Measurements from ENCODE around the gene ZNF563. TPM values are rescaled to one million over a fixed set of nuclear protein-coding genes. Genes with fewer than 3 reads are reported as not detected.

The ZNF563 gene
- total RNA-seq, 1 experiment from 2014 or later = not detected

DNA sequence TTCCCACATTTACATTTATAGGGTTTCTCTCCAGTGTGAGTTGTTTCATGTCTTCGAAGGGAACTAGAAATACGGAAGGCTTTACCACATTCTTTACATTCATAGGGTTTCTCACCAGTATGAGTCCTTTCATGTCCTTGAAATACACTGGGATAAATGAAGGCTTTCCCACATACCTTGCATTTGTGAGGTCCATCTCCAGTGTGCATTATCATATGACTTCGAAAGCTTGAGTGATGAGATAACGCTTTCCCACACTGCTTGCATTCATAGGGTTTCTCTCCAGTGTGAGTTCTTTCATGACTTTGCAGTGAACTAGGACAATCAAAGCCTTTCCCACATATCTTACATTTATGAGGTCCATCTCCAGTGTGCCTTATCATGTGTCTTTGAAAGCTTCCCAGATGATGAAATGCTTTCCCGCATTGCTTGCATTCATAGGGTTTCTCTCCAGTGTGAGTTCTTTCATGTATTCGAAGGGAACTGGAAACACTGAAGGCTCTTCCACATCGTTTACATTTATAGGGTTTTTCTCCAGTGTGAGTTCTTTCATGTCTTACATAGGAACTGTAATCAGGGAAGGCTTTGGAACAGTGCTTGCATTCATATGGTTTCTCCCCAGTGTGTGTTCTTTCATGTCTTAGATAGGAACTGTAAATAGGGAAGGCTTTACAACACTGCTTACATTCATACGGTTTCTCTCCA is 16.9 kb upstream of the ZNF563 start:
- Histone ChIP-seq H3K9me3 (ENCODE audit: control insufficient read depth in 1 of 2, insufficient read depth in 1 of 2, low read depth in 1 of 2, low read length in 2 of 2) (peaks cover 28 to 32% of the 10 kb centered on the region in 2 experiments; a peak in 2 of 4 replicates), H3K9ac (ENCODE audit: low read length) (no peak overlapping the region), H3K4me1 (ENCODE audit: control insufficient read depth in 1 of 2, insufficient read depth in 2 of 2, low read length in 2 of 2) (no peaks in the 10 kb centered on the region), H3K27me3 (ENCODE audit: insufficient read depth, low read length) (no peaks in the 10 kb centered on the region), H3K36me3 (ENCODE audit: control insufficient read depth in 1 of 2, insufficient read depth in 2 of 2, low read length in 2 of 2) (no peaks in the 10 kb centered on the region), H3K27ac (ENCODE audit: low read depth, low read length) (no peak overlapping the region), H3K9me2 (ENCODE audit: insufficient read depth) (no peaks in the 10 kb centered on the region), H4K20me1 (ENCODE audit: insufficient read depth) (no peaks in the 10 kb centered on the region), H3K79me2 (ENCODE audit: insufficient read depth, low read length) (no peaks in the 10 kb centered on the region), H3K4me2 (ENCODE audit: low read length) (no peak overlapping the region), H3K4me3 (replicated peaks in 1 of 2; ENCODE audit: low read depth in 1 of 2, low read length in 2 of 2) (no peak overlapping the region), H2AFZ (ENCODE audit: low read depth, low read length, poor library complexity, severe bottlenecking) (no peak overlapping the region)
- TF ChIP-seq MAX (IDR thresholded peaks at IDR 0.05) (no peak), EZH2 (IDR thresholded peaks at IDR 0.05) (no peak), YY1 (IDR thresholded peaks at IDR 0.05; ENCODE audit: extremely low read depth, insufficient replicate concordance, low read depth, low read length) (no peak), ZNF274 (IDR thresholded peaks at IDR 0.05; ENCODE audit: low read depth, low read length) (peak; percentile 77), REST (IDR thresholded peaks at IDR 0.05; ENCODE audit: low read depth) (no peak)
- CTCF ChIA-PET = no interaction called here
- intact Hi-C loops (cut with micrococcal nuclease) = no loop called here
- BruUV-seq (replicated peaks) = no TSS peak
- RAD21 ChIA-PET (ENCODE audit: low non-redundant PET in 1 of 2, low total read pairs in 2 of 2, uncharacterized antibody in 2 of 2, unreplicated experiment in 2 of 2) = no interaction called here
- POLR2A ChIA-PET = no interaction called here
- DNase-seq (ENCODE audit: low read depth, low spot score) (no peak), ATAC-seq (no peak)

Measured in HCT116 (cell line).